Superior temporal gyrus (tissue), 1 donor: ENCODE data around the gene SPATC1L.
"Not testable (repeated sequence)": the region's sequence is repeated elsewhere in the genome, so short reads cannot be mapped to it uniquely, and the experiment has no call there.

ENCODE experiments used
- DNase-seq: peaks from one replicate; pipeline ENCODE4 v3.0.0-alpha.2; 2016; ENCODE audit errors: extremely low spot score

The SPATC1L gene

GRCh38 chr21:46183910-46184624, at the start of gene SPATC1L:
SPATC1L (minus strand) TSS chr21:46184459; CDS start chr21:46182816, 1,643 bp downstream.
- DNase-seq, result peak; percentile 54

GRCh38 chr21:46229923-46230260, 45.6 kb upstream of the SPATC1L start:
- DNase-seq, result no peak

- peak; percentile 37 for DNase-seq
Measured at GRCh38 chr21:46229133-46229922, 45.1 kb upstream of the SPATC1L start.

GRCh38 chr21:46228345-46229051, 44.2 kb upstream of the SPATC1L start, which contains the start of gene LSS:
LSS (minus strand) TSS chr21:46228774; CDS start chr21:46228745, 29 bp downstream.
- DNase-seq, result peak; percentile 93

- DNase-seq, result peak; percentile 47
Measured at GRCh38 chr21:46227811-46228344, 43.6 kb upstream of the SPATC1L start.

- DNase-seq, result peak; percentile 60
Measured at GRCh38 chr21:46226920-46227599, 42.8 kb upstream of the SPATC1L start.

- peak; percentile 29 for DNase-seq
Measured at GRCh38 chr21:46226146-46226545, 41.9 kb upstream of the SPATC1L start.

- not testable (repeated sequence) for DNase-seq
Measured at GRCh38 chr21:46223661-46224060, 39.4 kb upstream of the SPATC1L start.

GRCh38 chr21:46223217-46223616, 39.0 kb upstream of the SPATC1L start:
- no peak for DNase-seq

- DNase-seq, result no peak
Measured at GRCh38 chr21:46222436-46223116, 38.3 kb upstream of the SPATC1L start.

- DNase-seq, result no peak
Measured at GRCh38 chr21:46221664-46222435, 37.6 kb upstream of the SPATC1L start.

GRCh38 chr21:46220847-46221246, 36.6 kb upstream of the SPATC1L start:
- DNase-seq, result no peak

- DNase-seq, result no peak
Measured at GRCh38 chr21:46220275-46220810, 36.1 kb upstream of the SPATC1L start.

- no peak for DNase-seq
Measured at GRCh38 chr21:46219591-46220239, 35.5 kb upstream of the SPATC1L start.

- no peak for DNase-seq
Measured at GRCh38 chr21:46218906-46219590, 34.8 kb upstream of the SPATC1L start.

- DNase-seq, result no peak
Measured at GRCh38 chr21:46217511-46218196, 33.4 kb upstream of the SPATC1L start.

- DNase-seq, result no peak
Measured at GRCh38 chr21:46216132-46216747, 32.0 kb upstream of the SPATC1L start.
